SK-N-SH treated with all-trans-retinoic acid at 6 μM for 48 hours (cell line): ENCODE measurements around the gene SIL1.

Experiments
- ARNTL ChIP-seq: fragments of 450-650 bp; formaldehyde crosslinking; IDR thresholded peaks from 2 replicates; pipeline ENCODE4 v1.5.0; 2020; ENCODE audit warnings: low read depth, mild to moderate bottlenecking, moderate library complexity, borderline replicate concordance
- ESRRG ChIP-seq: fragments of 250-450 bp; sonication (Bioruptor Pico); IDR thresholded peaks from 2 replicates; pipeline ENCODE4 v1.6.1; 2021; ENCODE audit warnings: mild to moderate bottlenecking
- ISL1 ChIP-seq: fragments of 250-450 bp; sonication (Bioruptor Pico); IDR thresholded peaks from 2 replicates; pipeline ENCODE4 v2.1.2; 2022; ENCODE audit warnings: mild to moderate bottlenecking, moderate library complexity
- RARB ChIP-seq: fragments of 250-450 bp; sonication (Bioruptor Pico); IDR thresholded peaks from 2 replicates; pipeline ENCODE4 v1.8.0; 2021; ENCODE audit warnings: mild to moderate bottlenecking, moderate library complexity
- ZC3H10 ChIP-seq: fragments of 250-450 bp; sonication (Bioruptor Pico); IDR thresholded peaks from 2 replicates; pipeline ENCODE4 v1.5.1; 2021; ENCODE audit warnings: mild to moderate bottlenecking, moderate library complexity
- ZFP30 ChIP-seq: fragments of 450-650 bp; formaldehyde crosslinking; IDR thresholded peaks from 2 replicates; pipeline ENCODE4 v1.5.0; 2022; ENCODE audit warnings: mild to moderate bottlenecking, moderate library complexity
- ZNF70 ChIP-seq: fragments of 450-650 bp; formaldehyde crosslinking; IDR thresholded peaks from 2 replicates; pipeline ENCODE4 v1.5.0; 2020; ENCODE audit warnings: mild to moderate bottlenecking, moderate library complexity
- ZNF8 ChIP-seq: fragments of 450-650 bp; formaldehyde crosslinking; IDR thresholded peaks from 2 replicates; pipeline ENCODE4 v1.5.0; 2020; ENCODE audit warnings: mild to moderate bottlenecking, moderate library complexity
- TF ChIP-seq, protein P1 (sequence below): fragments of 250-450 bp; sonication (Bioruptor Pico); IDR thresholded peaks from 2 replicates; pipeline ENCODE4 v1.5.0; 2020; ENCODE audit warnings: mild to moderate bottlenecking, moderate library complexity
- TF ChIP-seq, protein P2 (sequence below): fragments of 250-450 bp; sonication (Bioruptor Pico); IDR thresholded peaks from 2 replicates; pipeline ENCODE4 v1.8.0; 2020; ENCODE audit warnings: mild to moderate bottlenecking, moderate library complexity, borderline replicate concordance
- TF ChIP-seq, protein P3 (sequence below): fragments of 250-450 bp; sonication (Bioruptor Pico); IDR thresholded peaks from 2 replicates; pipeline ENCODE4 v1.5.1; 2020; ENCODE audit warnings: low read depth, mild to moderate bottlenecking, moderate library complexity

DNA sequence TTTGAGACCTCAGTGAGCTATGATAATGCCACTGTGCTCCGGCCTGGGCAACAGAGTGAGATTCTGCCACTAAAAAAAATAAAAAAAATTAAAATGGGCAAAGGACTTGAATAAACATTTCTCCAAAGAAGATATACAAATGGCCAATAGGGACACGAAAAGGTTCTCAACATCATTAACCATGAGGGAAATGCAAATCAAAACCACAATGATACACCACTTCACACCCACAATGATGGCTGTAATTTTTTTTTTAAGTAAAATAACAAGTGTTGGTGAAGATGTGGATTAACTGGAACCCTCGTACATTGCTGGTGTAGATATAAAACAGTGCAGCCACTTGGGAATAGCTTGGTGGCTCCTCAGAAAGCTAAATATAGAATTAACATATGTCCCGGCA lies 68.0 kb downstream of the SIL1 start:
- TF ChIP-seq, protein P1, sequence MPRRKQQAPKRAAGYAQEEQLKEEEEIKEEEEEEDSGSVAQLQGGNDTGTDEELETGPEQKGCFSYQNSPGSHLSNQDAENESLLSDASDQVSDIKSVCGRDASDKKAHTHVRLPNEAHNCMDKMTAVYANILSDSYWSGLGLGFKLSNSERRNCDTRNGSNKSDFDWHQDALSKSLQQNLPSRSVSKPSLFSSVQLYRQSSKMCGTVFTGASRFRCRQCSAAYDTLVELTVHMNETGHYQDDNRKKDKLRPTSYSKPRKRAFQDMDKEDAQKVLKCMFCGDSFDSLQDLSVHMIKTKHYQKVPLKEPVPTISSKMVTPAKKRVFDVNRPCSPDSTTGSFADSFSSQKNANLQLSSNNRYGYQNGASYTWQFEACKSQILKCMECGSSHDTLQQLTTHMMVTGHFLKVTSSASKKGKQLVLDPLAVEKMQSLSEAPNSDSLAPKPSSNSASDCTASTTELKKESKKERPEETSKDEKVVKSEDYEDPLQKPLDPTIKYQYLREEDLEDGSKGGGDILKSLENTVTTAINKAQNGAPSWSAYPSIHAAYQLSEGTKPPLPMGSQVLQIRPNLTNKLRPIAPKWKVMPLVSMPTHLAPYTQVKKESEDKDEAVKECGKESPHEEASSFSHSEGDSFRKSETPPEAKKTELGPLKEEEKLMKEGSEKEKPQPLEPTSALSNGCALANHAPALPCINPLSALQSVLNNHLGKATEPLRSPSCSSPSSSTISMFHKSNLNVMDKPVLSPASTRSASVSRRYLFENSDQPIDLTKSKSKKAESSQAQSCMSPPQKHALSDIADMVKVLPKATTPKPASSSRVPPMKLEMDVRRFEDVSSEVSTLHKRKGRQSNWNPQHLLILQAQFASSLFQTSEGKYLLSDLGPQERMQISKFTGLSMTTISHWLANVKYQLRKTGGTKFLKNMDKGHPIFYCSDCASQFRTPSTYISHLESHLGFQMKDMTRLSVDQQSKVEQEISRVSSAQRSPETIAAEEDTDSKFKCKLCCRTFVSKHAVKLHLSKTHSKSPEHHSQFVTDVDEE (CRISPR knock-in tag): no peak
- no peak for TF ChIP-seq ZNF8 (CRISPR knock-in tag)
- TF ChIP-seq, protein P2, sequence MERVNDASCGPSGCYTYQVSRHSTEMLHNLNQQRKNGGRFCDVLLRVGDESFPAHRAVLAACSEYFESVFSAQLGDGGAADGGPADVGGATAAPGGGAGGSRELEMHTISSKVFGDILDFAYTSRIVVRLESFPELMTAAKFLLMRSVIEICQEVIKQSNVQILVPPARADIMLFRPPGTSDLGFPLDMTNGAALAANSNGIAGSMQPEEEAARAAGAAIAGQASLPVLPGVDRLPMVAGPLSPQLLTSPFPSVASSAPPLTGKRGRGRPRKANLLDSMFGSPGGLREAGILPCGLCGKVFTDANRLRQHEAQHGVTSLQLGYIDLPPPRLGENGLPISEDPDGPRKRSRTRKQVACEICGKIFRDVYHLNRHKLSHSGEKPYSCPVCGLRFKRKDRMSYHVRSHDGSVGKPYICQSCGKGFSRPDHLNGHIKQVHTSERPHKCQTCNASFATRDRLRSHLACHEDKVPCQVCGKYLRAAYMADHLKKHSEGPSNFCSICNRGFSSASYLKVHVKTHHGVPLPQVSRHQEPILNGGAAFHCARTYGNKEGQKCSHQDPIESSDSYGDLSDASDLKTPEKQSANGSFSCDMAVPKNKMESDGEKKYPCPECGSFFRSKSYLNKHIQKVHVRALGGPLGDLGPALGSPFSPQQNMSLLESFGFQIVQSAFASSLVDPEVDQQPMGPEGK: no peak
- no peak for TF ChIP-seq ISL1
- TF ChIP-seq, protein P3, sequence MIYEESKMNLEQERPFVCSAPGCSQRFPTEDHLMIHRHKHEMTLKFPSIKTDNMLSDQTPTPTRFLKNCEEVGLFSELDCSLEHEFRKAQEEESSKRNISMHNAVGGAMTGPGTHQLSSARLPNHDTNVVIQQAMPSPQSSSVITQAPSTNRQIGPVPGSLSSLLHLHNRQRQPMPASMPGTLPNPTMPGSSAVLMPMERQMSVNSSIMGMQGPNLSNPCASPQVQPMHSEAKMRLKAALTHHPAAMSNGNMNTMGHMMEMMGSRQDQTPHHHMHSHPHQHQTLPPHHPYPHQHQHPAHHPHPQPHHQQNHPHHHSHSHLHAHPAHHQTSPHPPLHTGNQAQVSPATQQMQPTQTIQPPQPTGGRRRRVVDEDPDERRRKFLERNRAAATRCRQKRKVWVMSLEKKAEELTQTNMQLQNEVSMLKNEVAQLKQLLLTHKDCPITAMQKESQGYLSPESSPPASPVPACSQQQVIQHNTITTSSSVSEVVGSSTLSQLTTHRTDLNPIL (CRISPR knock-in tag): no peak
- no peak for TF ChIP-seq ARNTL (CRISPR knock-in tag)
- TF ChIP-seq ZFP30: no peak
- no peak for TF ChIP-seq ESRRG (CRISPR knock-in tag)
- TF ChIP-seq RARB: no peak
- TF ChIP-seq ZNF70 (CRISPR knock-in tag): no peak
- TF ChIP-seq ZC3H10 (CRISPR knock-in tag): no peak
